K562 (cell line): ENCODE data around the gene CD79A. TPM values are rescaled to one million over a fixed set of nuclear protein-coding genes. Genes with fewer than 3 reads are reported as not detected.

ENCODE experiments used
- FOXK1 ChIP-seq: sonication (generic); formaldehyde crosslinking; IDR thresholded peaks from 2 replicates; pipeline ENCODE4 v1.8.0; 2022; ENCODE audit warnings: missing genetic modification reagents, mild to moderate bottlenecking, borderline replicate concordance
- KDM5B ChIP-seq: fragments of 200-600 bp; sonication (generic); IDR thresholded peaks from 2 replicates; pipeline ENCODE4 v1.6.1; 2012; ENCODE audit warnings: low read depth, mild to moderate bottlenecking, moderate library complexity, low read length, control low read depth, inconsistent platforms; ENCODE audit not compliant: insufficient replicate concordance
- SREBF2 ChIP-seq: sonication (generic); formaldehyde crosslinking; IDR thresholded peaks from 2 replicates; pipeline ENCODE4 v1.4.0; 2020; ENCODE audit warnings: mild to moderate bottlenecking, missing genetic modification reagents
- polyA plus RNA-seq, 8 experiments: library from polyadenylated mRNA; depleted of rRNA in 4 of 8; stranded (reverse) in 5 of 8; unstranded in 3 of 8; fragments of >200 nt; fragmentation: Nextera tagmentation in 2 of 8; fragmentation: Illumina TruSeq in 1 of 8; extraction: Ambion mirVana in 2 of 8; extraction: Trizol in 1 of 8; gene quantifications; 2 replicates each; pipeline versions ENCODE4 v1.2.1 to v1.2.3, GENCODE V29; 2011 to 2014; ENCODE audit warnings: inconsistent platforms in 1 of 8, missing spikeins in 1 of 8
- total RNA-seq, 7 experiments: library from RNA; depleted of rRNA in 6 of 7; stranded (reverse); fragments of >200 nt in 6 of 7; fragmentation: Illumina TruSeq in 2 of 7; extraction: Trizol in 2 of 7; gene quantifications; 2 replicates each; pipeline versions ENCODE4 v1.2.1 to v1.2.3, GENCODE V29; 2011 to 2021; ENCODE audit warnings: low replicate concordance in 1 of 7
- TF ChIP-seq, protein P1 (sequence below): fragments of 450-650 bp; IDR thresholded peaks from 2 replicates; pipeline ENCODE4 v1.6.1; 2016; ENCODE audit warnings: borderline replicate concordance
- TF ChIP-seq, protein P2 (sequence below): fragments of 450-650 bp; formaldehyde crosslinking; IDR thresholded peaks from 2 replicates; pipeline ENCODE4 v1.4.0; 2020; ENCODE audit warnings: mild to moderate bottlenecking, moderate library complexity
- TF ChIP-seq, protein P3 (sequence below), 2 experiments: fragments of 450-650 bp in 1 of 2; sonication (generic) in 1 of 2; formaldehyde crosslinking in 1 of 2; IDR thresholded peaks; 2 replicates each; pipeline versions ENCODE4 v1.7.1 to v1.9.0; 2016 to 2022; ENCODE audit warnings: inconsistent platforms in 1 of 2, mild to moderate bottlenecking in 1 of 2, missing genetic modification reagents in 1 of 2

CD79A gene
- total and polyA plus RNA-seq, 9 of the 15 experiments (the other 6 are each of a cell fraction or from before 2014, with no cell fraction given) = 0.04 to 0.72 (median 0.17) TPM; not detected in 3

DNA sequence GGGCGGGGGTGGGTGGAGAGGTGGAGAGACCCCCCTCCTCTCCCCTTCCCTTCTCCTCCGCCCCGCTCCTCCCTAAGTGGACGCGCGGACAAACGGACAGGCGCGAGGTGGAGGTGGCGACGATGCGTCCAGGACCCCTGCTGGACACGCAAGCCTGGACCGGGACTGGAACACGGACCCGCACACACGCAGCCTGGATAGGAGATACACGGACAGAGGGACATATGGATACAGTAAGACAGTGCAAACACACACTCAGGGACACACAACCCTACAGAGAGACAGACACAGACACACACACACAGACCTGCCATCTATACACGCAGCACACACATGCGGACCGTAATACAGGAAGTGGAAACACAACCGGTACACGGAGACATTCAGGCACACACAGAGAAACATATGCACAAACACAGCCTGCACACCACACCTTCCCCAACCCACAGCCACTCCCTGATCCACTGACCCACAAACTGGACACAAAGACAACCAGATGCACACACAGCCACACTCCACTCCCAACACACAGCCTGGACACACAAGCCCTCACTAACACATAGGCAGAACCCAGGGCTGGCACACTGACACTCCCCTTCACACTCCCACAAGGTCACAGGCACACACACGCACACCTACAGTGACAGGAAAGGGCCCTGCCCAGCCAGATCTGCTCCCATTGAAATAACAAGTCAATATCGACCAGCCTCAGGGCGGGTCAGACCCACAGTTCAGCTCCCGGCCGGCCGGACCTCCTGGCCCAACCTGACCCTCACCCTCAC lies 51.9 kb downstream of the CD79A start (continued):
- TF ChIP-seq FOXK1 (CRISPR knock-in tag) (peak; percentile 82; the same call in 1 of the 2 replicates), KDM5B (no peak), SREBF2 (CRISPR knock-in tag) (no peak)
- TF ChIP-seq, protein P1, sequence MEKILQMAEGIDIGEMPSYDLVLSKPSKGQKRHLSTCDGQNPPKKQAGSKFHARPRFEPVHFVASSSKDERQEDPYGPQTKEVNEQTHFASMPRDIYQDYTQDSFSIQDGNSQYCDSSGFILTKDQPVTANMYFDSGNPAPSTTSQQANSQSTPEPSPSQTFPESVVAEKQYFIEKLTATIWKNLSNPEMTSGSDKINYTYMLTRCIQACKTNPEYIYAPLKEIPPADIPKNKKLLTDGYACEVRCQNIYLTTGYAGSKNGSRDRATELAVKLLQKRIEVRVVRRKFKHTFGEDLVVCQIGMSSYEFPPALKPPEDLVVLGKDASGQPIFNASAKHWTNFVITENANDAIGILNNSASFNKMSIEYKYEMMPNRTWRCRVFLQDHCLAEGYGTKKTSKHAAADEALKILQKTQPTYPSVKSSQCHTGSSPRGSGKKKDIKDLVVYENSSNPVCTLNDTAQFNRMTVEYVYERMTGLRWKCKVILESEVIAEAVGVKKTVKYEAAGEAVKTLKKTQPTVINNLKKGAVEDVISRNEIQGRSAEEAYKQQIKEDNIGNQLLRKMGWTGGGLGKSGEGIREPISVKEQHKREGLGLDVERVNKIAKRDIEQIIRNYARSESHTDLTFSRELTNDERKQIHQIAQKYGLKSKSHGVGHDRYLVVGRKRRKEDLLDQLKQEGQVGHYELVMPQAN = peak; percentile 92
- TF ChIP-seq, protein P2, sequence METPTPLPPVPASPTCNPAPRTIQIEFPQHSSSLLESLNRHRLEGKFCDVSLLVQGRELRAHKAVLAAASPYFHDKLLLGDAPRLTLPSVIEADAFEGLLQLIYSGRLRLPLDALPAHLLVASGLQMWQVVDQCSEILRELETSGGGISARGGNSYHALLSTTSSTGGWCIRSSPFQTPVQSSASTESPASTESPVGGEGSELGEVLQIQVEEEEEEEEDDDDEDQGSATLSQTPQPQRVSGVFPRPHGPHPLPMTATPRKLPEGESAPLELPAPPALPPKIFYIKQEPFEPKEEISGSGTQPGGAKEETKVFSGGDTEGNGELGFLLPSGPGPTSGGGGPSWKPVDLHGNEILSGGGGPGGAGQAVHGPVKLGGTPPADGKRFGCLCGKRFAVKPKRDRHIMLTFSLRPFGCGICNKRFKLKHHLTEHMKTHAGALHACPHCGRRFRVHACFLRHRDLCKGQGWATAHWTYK = no peak
- TF ChIP-seq, protein P3, sequence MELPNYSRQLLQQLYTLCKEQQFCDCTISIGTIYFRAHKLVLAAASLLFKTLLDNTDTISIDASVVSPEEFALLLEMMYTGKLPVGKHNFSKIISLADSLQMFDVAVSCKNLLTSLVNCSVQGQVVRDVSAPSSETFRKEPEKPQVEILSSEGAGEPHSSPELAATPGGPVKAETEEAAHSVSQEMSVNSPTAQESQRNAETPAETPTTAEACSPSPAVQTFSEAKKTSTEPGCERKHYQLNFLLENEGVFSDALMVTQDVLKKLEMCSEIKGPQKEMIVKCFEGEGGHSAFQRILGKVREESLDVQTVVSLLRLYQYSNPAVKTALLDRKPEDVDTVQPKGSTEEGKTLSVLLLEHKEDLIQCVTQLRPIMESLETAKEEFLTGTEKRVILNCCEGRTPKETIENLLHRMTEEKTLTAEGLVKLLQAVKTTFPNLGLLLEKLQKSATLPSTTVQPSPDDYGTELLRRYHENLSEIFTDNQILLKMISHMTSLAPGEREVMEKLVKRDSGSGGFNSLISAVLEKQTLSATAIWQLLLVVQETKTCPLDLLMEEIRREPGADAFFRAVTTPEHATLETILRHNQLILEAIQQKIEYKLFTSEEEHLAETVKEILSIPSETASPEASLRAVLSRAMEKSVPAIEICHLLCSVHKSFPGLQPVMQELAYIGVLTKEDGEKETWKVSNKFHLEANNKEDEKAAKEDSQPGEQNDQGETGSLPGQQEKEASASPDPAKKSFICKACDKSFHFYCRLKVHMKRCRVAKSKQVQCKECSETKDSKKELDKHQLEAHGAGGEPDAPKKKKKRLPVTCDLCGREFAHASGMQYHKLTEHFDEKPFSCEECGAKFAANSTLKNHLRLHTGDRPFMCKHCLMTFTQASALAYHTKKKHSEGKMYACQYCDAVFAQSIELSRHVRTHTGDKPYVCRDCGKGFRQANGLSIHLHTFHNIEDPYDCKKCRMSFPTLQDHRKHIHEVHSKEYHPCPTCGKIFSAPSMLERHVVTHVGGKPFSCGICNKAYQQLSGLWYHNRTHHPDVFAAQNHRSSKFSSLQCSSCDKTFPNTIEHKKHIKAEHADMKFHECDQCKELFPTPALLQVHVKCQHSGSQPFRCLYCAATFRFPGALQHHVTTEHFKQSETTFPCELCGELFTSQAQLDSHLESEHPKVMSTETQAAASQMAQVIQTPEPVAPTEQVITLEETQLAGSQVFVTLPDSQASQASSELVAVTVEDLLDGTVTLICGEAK (IDR thresholded peaks at IDR 0.05) = peak; percentile 75
- TF ChIP-seq, protein P3 (CRISPR knock-in tag; IDR thresholded peaks at IDR 0.05) = no peak
